PC-3 (cell line): ENCODE data around the gene FRA10AC1. TPM values are rescaled to one million over a fixed set of nuclear protein-coding genes. Genes with fewer than 3 reads are reported as not detected.

ENCODE experiments used
- ATAC-seq: fragments of 200-7000 bp; cut with Tn5 transposase; 2 replicates; pipeline ENCODE4 v1.9.1; 2020; ENCODE audit warnings: mild to moderate bottlenecking, moderate library complexity
- BruUV-seq: library from RNA; stranded (reverse); fragments of 400-500 nt; replicated peaks from 2 replicates; lab custom pipeline; 2021; lab: Mats Ljungman, UMichigan
- CTCF ChIA-PET: fragments of 300-600 bp; sonication (Branson Sonifier 250); formaldehyde crosslinking; loops from one replicate; lab custom pipeline; 2022; ENCODE audit warnings: antibody characterized with exemption; lab: Charles Lee
- POLR2A ChIA-PET: fragments of 300-600 bp; sonication (Branson Sonifier 250); formaldehyde crosslinking; loops from one replicate; lab custom pipeline; 2022; ENCODE audit warnings: antibody characterized with exemption; ENCODE audit not compliant: unreplicated experiment; lab: Charles Lee
- DNase-seq: peaks from one replicate; pipeline ENCODE4 v3.0.0-alpha.2; 2015
- H2AFZ ChIP-seq: fragments of 300-600 bp; sonication (generic); 2 replicates; pipeline ENCODE4 v1.6.0; 2016; ENCODE audit warnings: antibody characterized with exemption, low read length
- H3F3A ChIP-seq: fragments of 300-600 bp; sonication (generic); one replicate; pipeline ENCODE4 v1.6.0; 2017; ENCODE audit warnings: antibody characterized with exemption, low read length, control low read depth, mild to moderate bottlenecking; ENCODE audit not compliant: unreplicated experiment
- H3K27ac ChIP-seq: fragments of 300-600 bp; sonication (generic); 2 replicates; pipeline ENCODE4 v1.5.1; 2016; ENCODE audit warnings: mild to moderate bottlenecking, low read length
- H3K27me3 ChIP-seq: fragments of 300-600 bp; sonication (generic); 2 replicates; pipeline ENCODE4 v1.6.1; 2016; ENCODE audit warnings: low read length, mixed read lengths
- H3K36me3 ChIP-seq: fragments of 300-600 bp; sonication (generic); 2 replicates; pipeline ENCODE4 v1.6.1; 2016; ENCODE audit warnings: low read depth, mixed run types, low read length, mixed read lengths
- H3K4me1 ChIP-seq: fragments of 300-600 bp; sonication (generic); 2 replicates; pipeline ENCODE4 v1.5.1; 2016; ENCODE audit warnings: low read length; ENCODE audit not compliant: insufficient read depth
- H3K4me2 ChIP-seq: fragments of 300-600 bp; sonication (generic); 2 replicates; pipeline ENCODE4 v1.6.0; 2016; ENCODE audit warnings: low read length
- H3K4me3 ChIP-seq: fragments of 300-600 bp; sonication (generic); 2 replicates; pipeline ENCODE4 v1.5.1; 2016; ENCODE audit warnings: mild to moderate bottlenecking, low read length, mixed read lengths
- H3K79me2 ChIP-seq: fragments of 300-600 bp; sonication (generic); 2 replicates; pipeline ENCODE4 v1.6.1; 2017; ENCODE audit warnings: low read length, mixed read lengths
- H3K9ac ChIP-seq: fragments of 300-600 bp; sonication (generic); 2 replicates; pipeline ENCODE4 v1.6.0; 2016; ENCODE audit warnings: mild to moderate bottlenecking, low read length
- H3K9me2 ChIP-seq: fragments of 300-600 bp; sonication (generic); replicated peaks from 2 replicates; pipeline ENCODE4 v1.6.1; 2016; ENCODE audit warnings: mixed run types, low read length, mixed read lengths
- H3K9me3 ChIP-seq: fragments of 300-600 bp; sonication (generic); 2 replicates; pipeline ENCODE4 v1.6.1; 2016; ENCODE audit warnings: low read length, mixed read lengths
- H4K20me1 ChIP-seq: fragments of 300-600 bp; sonication (generic); 2 replicates; pipeline ENCODE4 v1.6.1; 2016; ENCODE audit warnings: low read length, mixed read lengths
- EZH2 ChIP-seq: fragments of 300-600 bp; sonication (generic); IDR thresholded peaks from one replicate; pipeline ENCODE4 v1.6.1; 2017; ENCODE audit warnings: antibody characterized with exemption, mild to moderate bottlenecking, low read length; ENCODE audit not compliant: unreplicated experiment
- EZH2phosphoT487 ChIP-seq: fragments of 300-600 bp; sonication (generic); IDR thresholded peaks from 2 replicates; pipeline ENCODE4 v1.6.1; 2018; ENCODE audit warnings: mild to moderate bottlenecking, antibody characterized with exemption, low read length, borderline replicate concordance
- intact Hi-C: fragments of 100-400 bp; cut with micrococcal nuclease; formaldehyde crosslinking; loops from 2 replicates; pipeline ENCODE4 v1.9.0; 2023
- total RNA-seq: library from RNA; depleted of rRNA; stranded (reverse); fragments of >200 nt; gene quantifications from 2 replicates; pipeline ENCODE4 v1.2.3, GENCODE V29; 2014
- TF ChIP-seq, protein P1 (sequence below): fragments of 300-600 bp; sonication (generic); conservative IDR thresholded peaks from 2 replicates; pipeline ENCODE4 v1.5.1; 2017; ENCODE audit warnings: antibody characterized with exemption, low read depth, mild to moderate bottlenecking, low read length

Gene FRA10AC1
- total RNA-seq, 1 experiment from 2014 or later = 3.8 TPM

DNA sequence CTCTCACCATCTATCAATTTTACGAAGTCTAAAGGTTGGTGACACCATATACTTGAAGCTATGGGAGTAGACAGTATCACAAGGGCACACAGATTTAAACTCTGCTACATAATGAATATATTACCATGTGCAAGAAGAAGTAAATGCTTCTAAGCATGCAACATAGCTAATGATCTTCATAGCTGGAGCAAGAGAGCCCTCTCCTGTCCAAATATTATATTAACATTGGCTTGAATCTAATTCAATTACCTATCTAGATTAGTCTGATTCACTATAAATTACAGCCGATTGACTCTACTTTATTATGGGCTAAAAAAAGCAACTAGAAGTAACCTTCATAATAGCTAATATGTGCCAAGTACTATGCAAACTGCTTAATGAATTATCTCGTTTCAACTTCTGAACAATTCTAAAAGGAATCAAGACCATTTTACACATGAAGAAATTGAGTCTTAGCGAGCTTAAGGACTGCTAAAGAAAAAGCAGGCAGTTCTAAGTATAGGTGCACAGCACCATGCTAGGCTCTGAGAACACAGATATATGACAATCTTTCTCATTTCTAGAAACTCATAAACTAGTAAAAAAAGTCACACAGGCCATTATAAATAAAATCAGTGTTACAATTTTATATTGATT is 21.9 kb downstream of the FRA10AC1 start:
- H3K4me1 ChIP-seq = no peaks in the 10 kb centered on the region
- no peak overlapping the region for H3K27ac ChIP-seq
- ChIA-PET CTCF (interaction anchor here (0.5 to 1.3 kb wide), 5 partner anchors 126 to 747 kb away, joined by 3 to 21 read pairs (median 4); no protein-coding TSS in a partner anchor), POLR2A (interaction anchor here (0.6 kb wide), 2 partner anchors 96 to 143 kb away, joined by 3 to 5 read pairs; no protein-coding TSS in a partner anchor)
- no peaks in the 10 kb centered on the region for H3K79me2 ChIP-seq
- 0 out of 2 replicates have a peak, but pooled peaks cover 3% of the 10 kb centered on the region for H3K36me3 ChIP-seq
- no peak overlapping the region for H3K4me3 ChIP-seq
- no peaks in the 10 kb centered on the region for H4K20me1 ChIP-seq
- H3F3A ChIP-seq = no peaks in the 10 kb centered on the region
- no peaks in the 10 kb centered on the region for H3K9me2 ChIP-seq
- H3K27me3 ChIP-seq = no peaks in the 10 kb centered on the region
- no peak for TF ChIP-seq EZH2
- TF ChIP-seq, protein P1, sequence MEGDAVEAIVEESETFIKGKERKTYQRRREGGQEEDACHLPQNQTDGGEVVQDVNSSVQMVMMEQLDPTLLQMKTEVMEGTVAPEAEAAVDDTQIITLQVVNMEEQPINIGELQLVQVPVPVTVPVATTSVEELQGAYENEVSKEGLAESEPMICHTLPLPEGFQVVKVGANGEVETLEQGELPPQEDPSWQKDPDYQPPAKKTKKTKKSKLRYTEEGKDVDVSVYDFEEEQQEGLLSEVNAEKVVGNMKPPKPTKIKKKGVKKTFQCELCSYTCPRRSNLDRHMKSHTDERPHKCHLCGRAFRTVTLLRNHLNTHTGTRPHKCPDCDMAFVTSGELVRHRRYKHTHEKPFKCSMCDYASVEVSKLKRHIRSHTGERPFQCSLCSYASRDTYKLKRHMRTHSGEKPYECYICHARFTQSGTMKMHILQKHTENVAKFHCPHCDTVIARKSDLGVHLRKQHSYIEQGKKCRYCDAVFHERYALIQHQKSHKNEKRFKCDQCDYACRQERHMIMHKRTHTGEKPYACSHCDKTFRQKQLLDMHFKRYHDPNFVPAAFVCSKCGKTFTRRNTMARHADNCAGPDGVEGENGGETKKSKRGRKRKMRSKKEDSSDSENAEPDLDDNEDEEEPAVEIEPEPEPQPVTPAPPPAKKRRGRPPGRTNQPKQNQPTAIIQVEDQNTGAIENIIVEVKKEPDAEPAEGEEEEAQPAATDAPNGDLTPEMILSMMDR = peak; percentile 69
- no TSS peak for BruUV-seq
- no peak overlapping the region for H2AFZ ChIP-seq
- intact Hi-C loops = loop anchor here (1.0 to 5.0 kb wide), 4 partner anchors 125 to 193 kb away; no protein-coding TSS in a partner anchor
- DNase-seq (peak; percentile 78), ATAC-seq (peak; percentile 69)
- H3K9ac ChIP-seq = no peak overlapping the region
- H3K4me2 ChIP-seq = no peak overlapping the region
- H3K9me3 ChIP-seq = no peaks in the 10 kb centered on the region

DNA sequence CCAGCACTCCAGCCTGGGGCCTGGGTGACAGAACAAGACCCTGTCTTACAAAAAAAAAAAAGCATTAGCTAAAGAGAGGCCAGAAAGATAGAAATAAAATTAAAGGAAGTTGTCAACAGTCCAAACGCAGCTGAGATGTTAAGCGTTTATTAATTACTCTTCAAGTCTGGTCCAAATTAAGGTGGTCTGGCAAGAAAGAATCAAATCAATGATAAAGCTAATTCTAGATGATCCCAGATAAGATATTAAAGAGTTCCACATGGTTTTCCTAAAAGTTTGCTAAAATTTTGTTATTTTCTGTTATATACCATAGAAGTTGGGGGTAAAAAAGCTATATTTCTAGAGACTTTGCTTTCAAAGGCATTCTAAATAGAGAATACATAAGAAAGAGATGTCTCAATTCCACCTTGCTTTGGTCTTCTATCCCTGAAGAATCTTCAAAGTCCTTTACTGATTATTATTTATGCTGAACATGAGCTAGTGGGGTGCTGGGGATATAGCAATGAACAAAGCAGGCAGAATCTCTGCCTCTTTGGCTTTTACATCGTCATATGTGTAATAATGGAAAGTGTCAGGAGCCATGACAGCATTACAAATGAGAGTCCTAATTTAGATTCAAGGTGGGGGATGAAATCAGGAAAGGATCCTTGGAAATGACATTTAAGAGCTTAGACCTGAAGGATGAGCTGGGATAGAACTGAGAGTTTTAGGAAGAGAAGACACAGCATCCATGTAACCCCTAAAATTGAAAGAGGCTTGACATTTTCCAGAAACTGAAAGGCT is 23.4 kb downstream of the FRA10AC1 start:
- Histone ChIP-seq H2AFZ (no peak overlapping the region), H3K9ac (no peak overlapping the region), H3K9me2 (no peaks in the 10 kb centered on the region), H3K4me2 (no peak overlapping the region), H3K4me3 (no peak overlapping the region), H3K9me3 (no peaks in the 10 kb centered on the region), H3K4me1 (no peaks in the 10 kb centered on the region), H4K20me1 (no peaks in the 10 kb centered on the region), H3K27me3 (no peaks in the 10 kb centered on the region), H3F3A (no peaks in the 10 kb centered on the region), H3K36me3 (0 out of 2 replicates have a peak, but pooled peaks cover 3% of the 10 kb centered on the region), H3K79me2 (no peaks in the 10 kb centered on the region), H3K27ac (no peak overlapping the region)
- ChIA-PET POLR2A (interaction anchor here (0.6 kb wide), 1 partner anchor 124 kb away, joined by 8 read pairs; no protein-coding TSS in a partner anchor), CTCF (interaction anchor here (1.4 kb wide), 1 partner anchor 124 kb away, joined by 4 read pairs; no protein-coding TSS in a partner anchor)
- intact Hi-C loops = no loop called here
- DNase-seq = no peak
- TF ChIP-seq, protein P1 = no peak
- TF ChIP-seq EZH2 (no peak), EZH2phosphoT487 (no peak)
- ATAC-seq = no peak
- no TSS peak for BruUV-seq
